ENCODE results near the gene INAFM1.

DNA sequence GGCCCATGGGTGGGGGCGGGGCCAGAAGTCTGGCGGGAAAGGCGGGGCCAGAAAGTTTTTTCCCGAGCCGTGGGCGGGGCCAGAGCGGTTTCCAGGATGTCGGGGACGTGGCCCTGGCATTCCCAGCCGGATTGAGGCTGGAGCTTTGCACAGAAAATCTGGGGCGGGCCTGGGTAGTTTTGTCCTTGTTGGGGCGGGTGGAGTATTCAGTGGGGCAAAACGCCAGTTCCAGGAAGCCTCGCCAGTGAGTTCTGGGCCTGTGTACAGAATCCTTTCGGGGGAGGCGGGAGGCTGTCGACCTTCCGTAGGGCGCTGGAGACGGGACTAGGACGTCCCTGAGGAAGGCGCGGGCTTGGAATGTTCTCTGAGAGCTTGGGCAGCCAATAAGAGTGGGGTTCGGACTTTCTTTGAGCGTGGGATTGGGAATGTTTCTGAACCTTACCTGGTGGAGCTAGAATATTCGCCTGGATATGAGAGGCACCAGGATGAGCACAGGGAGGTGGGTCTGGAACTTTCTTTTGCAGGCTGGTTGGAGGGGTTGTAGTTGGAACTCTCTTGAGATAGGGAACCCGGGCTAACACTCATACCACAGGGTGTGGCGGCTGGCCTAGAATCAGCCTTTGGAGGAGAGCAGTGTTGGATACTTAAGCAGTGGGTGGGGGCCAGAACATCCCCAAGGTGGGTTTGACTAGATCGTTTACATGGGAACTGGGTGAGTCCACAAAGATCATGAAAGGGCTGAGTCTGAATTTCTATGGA lies 17.1 kb upstream of the INAFM1 start:
- TF ChIP-seq POLR2AphosphoS5 (IDR thresholded peaks at IDR 0.05): peak; percentile 5 to 67 (median 48)
- no peak for TF ChIP-seq CTCF (IDR thresholded peaks at IDR 0.05 in 8 of 11, conservative IDR thresholded peaks at IDR 0.05 in 3 of 11)
- TF ChIP-seq POLR2A (IDR thresholded peaks at IDR 0.05): peak in 1 of 3 donors; percentile 5

Measured in spleen (tissue), 7 donors.